HepG2 (cell line): Measurements from ENCODE around the gene SPIN1. TPM values are rescaled to one million over a fixed set of nuclear protein-coding genes. Genes with fewer than 3 reads are reported as not detected.

ENCODE experiments used
- ARID3A ChIP-seq: IDR thresholded peaks from 2 replicates; pipeline ENCODE4 v1.6.1; 2012; ENCODE audit warnings: low read depth, low read length, improper control_type of control experiment
- CEBPZ ChIP-seq: IDR thresholded peaks from 2 replicates; pipeline ENCODE4 v1.6.1; 2012; ENCODE audit warnings: low read length, improper control_type of control experiment
- FOXC1 ChIP-seq: sonication (generic); formaldehyde crosslinking; IDR thresholded peaks from 2 replicates; pipeline ENCODE4 v1.8.0; 2022; ENCODE audit warnings: mild to moderate bottlenecking, missing genetic modification reagents, borderline replicate concordance
- HNRNPL ChIP-seq: fragments of 200-400 bp; formaldehyde crosslinking; IDR thresholded peaks from 2 replicates; pipeline ENCODE4 v1.6.1; 2017; ENCODE audit warnings: mild to moderate bottlenecking, low read depth, low read length
- IRX3 ChIP-seq: sonication (generic); formaldehyde crosslinking; IDR thresholded peaks from 2 replicates; pipeline ENCODE4 v1.8.1; 2023; ENCODE audit warnings: mild to moderate bottlenecking, low read depth, missing genetic modification reagents, borderline replicate concordance
- ISL2 ChIP-seq: sonication (generic); formaldehyde crosslinking; IDR thresholded peaks from 2 replicates; pipeline ENCODE4 v1.5.0; 2020; ENCODE audit warnings: missing genetic modification reagents
- MAFF ChIP-seq: IDR thresholded peaks from 2 replicates; pipeline ENCODE4 v1.6.1; 2011; ENCODE audit warnings: low read depth, low read length, improper control_type of control experiment
- TRIM24 ChIP-seq: sonication (generic); formaldehyde crosslinking; IDR thresholded peaks from 2 replicates; pipeline ENCODE4 v1.8.0; 2022; ENCODE audit warnings: mild to moderate bottlenecking, missing genetic modification reagents
- ZNF224 ChIP-seq: sonication (generic); formaldehyde crosslinking; IDR thresholded peaks from 2 replicates; pipeline ENCODE4 v1.5.0; 2020; ENCODE audit warnings: mild to moderate bottlenecking, missing genetic modification reagents
- ZNF343 ChIP-seq: sonication (generic); formaldehyde crosslinking; IDR thresholded peaks from 2 replicates; pipeline ENCODE4 v1.4.0; 2020; ENCODE audit warnings: mild to moderate bottlenecking, missing genetic modification reagents
- ZNF44 ChIP-seq: sonication (generic); formaldehyde crosslinking; IDR thresholded peaks from 2 replicates; pipeline ENCODE4 v1.5.1; 2020; ENCODE audit warnings: mild to moderate bottlenecking, missing genetic modification reagents
- ZNF451 ChIP-seq: sonication (generic); formaldehyde crosslinking; IDR thresholded peaks from 2 replicates; pipeline ENCODE4 v1.5.0; 2020; ENCODE audit warnings: mild to moderate bottlenecking, missing genetic modification reagents
- polyA plus RNA-seq, 8 experiments: library from polyadenylated mRNA; depleted of rRNA in 3 of 8; stranded (reverse) in 7 of 8; unstranded in 1 of 8; fragments of >200 nt; fragmentation: Illumina TruSeq in 4 of 8; extraction: Trizol in 4 of 8; gene quantifications; 2 replicates each; pipeline versions ENCODE4 v1.2.1 to v1.2.3, GENCODE V29; 2011 to 2016; ENCODE audit warnings: low read depth in 4 of 8, missing spikeins in 1 of 8, mixed read lengths in 1 of 8; ENCODE audit not compliant: insufficient read depth in 1 of 8
- total RNA-seq, 5 experiments: library from RNA; depleted of rRNA; stranded (reverse); fragments of >200 nt; fragmentation: Illumina TruSeq; extraction: Trizol; gene quantifications; 2 replicates each; pipeline ENCODE4 v1.2.3, GENCODE V29; 2016; ENCODE audit warnings: low read depth in 1 of 5
- TF ChIP-seq, protein P1 (sequence below): sonication (generic); formaldehyde crosslinking; IDR thresholded peaks from 2 replicates; pipeline ENCODE4 v1.8.1; 2023; ENCODE audit warnings: mild to moderate bottlenecking, moderate library complexity, missing genetic modification reagents
- TF ChIP-seq, protein P2 (sequence below): sonication (generic); formaldehyde crosslinking; IDR thresholded peaks from 2 replicates; pipeline ENCODE4 v1.4.0; 2020; ENCODE audit warnings: mild to moderate bottlenecking, missing genetic modification reagents
- TF ChIP-seq, protein P3 (sequence below): sonication (generic); formaldehyde crosslinking; IDR thresholded peaks from 2 replicates; pipeline ENCODE4 v1.4.0; 2020; ENCODE audit warnings: missing genetic modification reagents

The SPIN1 gene
- total and polyA plus RNA-seq, 2 of the 13 experiments (the other 11 are each of a cell fraction or from before 2014, with no cell fraction given): 20.0 to 24.3 TPM

- TF ChIP-seq ARID3A: no peak
- no peak for TF ChIP-seq ZNF451 (CRISPR knock-in tag)
- no peak for TF ChIP-seq TRIM24 (CRISPR knock-in tag)
- TF ChIP-seq ISL2 (CRISPR knock-in tag): no peak
- TF ChIP-seq, protein P1, sequence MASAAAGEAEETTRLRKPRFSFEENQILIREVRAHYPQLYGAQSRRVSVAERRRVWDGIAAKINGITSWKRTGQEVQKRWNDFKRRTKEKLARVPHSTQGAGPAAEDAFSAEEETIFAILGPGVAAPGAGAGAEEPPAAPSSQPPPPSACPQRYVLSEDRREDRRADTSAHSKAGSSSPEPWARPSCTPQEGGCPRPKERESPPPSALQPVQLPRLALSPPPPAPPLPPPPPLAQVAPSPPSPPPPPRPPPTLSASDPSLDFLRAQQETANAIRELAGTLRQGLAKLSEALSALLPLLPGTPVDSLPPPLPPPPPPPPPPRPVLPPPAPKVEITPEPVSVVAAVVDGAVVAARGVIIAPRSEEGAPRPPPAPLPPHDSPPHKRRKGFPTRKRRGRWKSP (CRISPR knock-in tag): 0 out of 2 replicates have a peak, but pooled peaks have one; percentile 52
- TF ChIP-seq CEBPZ: no peak
- no peak for TF ChIP-seq ZNF44
- TF ChIP-seq, protein P2, sequence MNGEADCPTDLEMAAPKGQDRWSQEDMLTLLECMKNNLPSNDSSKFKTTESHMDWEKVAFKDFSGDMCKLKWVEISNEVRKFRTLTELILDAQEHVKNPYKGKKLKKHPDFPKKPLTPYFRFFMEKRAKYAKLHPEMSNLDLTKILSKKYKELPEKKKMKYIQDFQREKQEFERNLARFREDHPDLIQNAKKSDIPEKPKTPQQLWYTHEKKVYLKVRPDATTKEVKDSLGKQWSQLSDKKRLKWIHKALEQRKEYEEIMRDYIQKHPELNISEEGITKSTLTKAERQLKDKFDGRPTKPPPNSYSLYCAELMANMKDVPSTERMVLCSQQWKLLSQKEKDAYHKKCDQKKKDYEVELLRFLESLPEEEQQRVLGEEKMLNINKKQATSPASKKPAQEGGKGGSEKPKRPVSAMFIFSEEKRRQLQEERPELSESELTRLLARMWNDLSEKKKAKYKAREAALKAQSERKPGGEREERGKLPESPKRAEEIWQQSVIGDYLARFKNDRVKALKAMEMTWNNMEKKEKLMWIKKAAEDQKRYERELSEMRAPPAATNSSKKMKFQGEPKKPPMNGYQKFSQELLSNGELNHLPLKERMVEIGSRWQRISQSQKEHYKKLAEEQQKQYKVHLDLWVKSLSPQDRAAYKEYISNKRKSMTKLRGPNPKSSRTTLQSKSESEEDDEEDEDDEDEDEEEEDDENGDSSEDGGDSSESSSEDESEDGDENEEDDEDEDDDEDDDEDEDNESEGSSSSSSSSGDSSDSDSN (CRISPR knock-in tag): no peak; the same call in 1 of the 2 replicates
- TF ChIP-seq ZNF224 (CRISPR knock-in tag): 0 out of 2 replicates have a peak, but pooled peaks have one; percentile 31
- TF ChIP-seq HNRNPL: no peak
- TF ChIP-seq ZNF343 (CRISPR knock-in tag): no peak
- TF ChIP-seq FOXC1 (CRISPR knock-in tag): peak; percentile 38; the same call in 1 of the 2 replicates
- TF ChIP-seq IRX3 (CRISPR knock-in tag): no peak
- peak; percentile 33; the same call in 1 of the 2 replicates for TF ChIP-seq MAFF
- TF ChIP-seq, protein P3, sequence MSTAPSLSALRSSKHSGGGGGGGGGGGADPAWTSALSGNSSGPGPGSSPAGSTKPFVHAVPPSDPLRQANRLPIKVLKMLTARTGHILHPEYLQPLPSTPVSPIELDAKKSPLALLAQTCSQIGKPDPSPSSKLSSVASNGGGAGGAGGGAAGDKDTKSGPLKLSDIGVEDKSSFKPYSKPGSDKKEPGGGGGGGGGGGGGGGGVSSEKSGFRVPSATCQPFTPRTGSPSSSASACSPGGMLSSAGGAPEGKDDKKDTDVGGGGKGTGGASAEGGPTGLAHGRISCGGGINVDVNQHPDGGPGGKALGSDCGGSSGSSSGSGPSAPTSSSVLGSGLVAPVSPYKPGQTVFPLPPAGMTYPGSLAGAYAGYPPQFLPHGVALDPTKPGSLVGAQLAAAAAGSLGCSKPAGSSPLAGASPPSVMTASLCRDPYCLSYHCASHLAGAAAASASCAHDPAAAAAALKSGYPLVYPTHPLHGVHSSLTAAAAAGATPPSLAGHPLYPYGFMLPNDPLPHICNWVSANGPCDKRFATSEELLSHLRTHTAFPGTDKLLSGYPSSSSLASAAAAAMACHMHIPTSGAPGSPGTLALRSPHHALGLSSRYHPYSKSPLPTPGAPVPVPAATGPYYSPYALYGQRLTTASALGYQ: no peak
These were observed 567 bp upstream of the SPIN1 start (continued) for GRCh38 chr9:88387552-88388202.
